SHP77 treated with DMSO at 0.1 percent for 48 hours (cell line): ENCODE results near the gene SLCO1C1.
"Not testable (repeated sequence)": the region's sequence is repeated elsewhere in the genome, so short reads cannot be mapped to it uniquely, and the experiment has no call there.

ENCODE experiments used
- DNase-seq: peaks from one replicate; lab custom pipeline; 2025; lab: John Stamatoyannopoulos, UW

The SLCO1C1 gene, protein sequence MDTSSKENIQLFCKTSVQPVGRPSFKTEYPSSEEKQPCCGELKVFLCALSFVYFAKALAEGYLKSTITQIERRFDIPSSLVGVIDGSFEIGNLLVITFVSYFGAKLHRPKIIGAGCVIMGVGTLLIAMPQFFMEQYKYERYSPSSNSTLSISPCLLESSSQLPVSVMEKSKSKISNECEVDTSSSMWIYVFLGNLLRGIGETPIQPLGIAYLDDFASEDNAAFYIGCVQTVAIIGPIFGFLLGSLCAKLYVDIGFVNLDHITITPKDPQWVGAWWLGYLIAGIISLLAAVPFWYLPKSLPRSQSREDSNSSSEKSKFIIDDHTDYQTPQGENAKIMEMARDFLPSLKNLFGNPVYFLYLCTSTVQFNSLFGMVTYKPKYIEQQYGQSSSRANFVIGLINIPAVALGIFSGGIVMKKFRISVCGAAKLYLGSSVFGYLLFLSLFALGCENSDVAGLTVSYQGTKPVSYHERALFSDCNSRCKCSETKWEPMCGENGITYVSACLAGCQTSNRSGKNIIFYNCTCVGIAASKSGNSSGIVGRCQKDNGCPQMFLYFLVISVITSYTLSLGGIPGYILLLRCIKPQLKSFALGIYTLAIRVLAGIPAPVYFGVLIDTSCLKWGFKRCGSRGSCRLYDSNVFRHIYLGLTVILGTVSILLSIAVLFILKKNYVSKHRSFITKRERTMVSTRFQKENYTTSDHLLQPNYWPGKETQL

DNA sequence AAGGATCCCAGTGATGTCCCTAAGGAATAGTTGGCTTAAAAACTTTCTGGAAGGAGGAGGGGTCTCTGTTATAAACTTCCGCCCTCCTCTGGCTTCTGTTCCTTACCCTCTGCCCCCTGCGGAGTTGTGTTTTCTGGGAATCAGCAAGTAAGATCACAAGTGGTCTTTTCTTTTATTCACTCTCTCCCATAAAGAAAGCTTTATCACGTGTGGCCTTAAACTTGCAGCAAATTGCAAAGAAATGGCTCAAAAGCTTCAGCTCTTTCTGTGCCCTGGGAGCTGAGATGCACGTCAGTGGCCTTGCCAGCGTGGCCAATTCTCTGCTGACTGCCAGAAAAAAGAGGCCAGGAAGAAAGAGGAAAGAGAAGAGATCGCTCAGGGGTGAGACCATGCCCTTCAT, at the start of gene SLCO1C1:
TSS of gene SLCO1C1 (plus strand) at position 101 of the 400 bp plus-strand sequence. CDS start 4,245 bp downstream, outside the sequence.
- DNase-seq = no peak

GRCh38 chr12:20646239-20646827, 48.8 kb upstream of the SLCO1C1 start:
- DNase-seq = no peak

DNA sequence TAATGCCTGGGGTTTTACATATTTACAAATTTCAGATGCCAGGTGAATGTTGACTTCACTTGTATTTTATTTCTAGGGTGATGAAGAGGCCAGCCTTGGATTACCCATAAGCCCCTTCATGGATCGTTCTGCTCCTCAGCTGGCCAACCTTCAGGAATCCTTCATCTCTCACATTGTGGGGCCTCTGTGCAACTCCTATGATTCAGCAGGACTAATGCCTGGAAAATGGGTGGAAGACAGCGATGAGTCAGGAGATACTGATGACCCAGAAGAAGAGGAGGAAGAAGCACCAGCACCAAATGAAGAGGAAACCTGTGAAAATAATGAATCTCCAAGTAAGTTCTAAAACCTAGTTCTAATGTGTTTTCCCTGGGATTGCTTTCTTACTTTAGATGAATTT, 41.3 kb upstream of the SLCO1C1 start:
- DNase-seq = no peak

- no peak for DNase-seq
Observed at GRCh38 chr12:20656600-20656999, 38.5 kb upstream of the SLCO1C1 start.

DNA sequence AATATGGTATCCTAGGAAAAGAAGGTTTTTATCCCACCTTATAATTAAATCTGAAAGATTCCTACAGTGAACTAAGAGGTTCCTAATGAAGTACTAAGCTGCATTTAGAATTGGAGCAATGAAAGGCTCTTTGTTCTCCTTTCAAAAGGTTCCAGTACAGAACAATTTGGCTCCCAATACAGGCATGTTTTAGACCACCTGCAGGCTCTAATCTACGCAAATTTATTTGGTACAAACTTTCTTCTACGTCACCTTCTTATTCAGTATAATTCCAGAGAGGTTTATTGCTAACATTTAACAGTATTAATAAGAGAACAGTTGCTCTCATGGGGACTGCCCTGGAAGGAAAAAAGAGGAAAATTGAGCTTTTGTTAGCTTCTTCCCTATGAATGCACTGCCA, 37.6 kb upstream of the SLCO1C1 start:
- no peak for DNase-seq

DNA sequence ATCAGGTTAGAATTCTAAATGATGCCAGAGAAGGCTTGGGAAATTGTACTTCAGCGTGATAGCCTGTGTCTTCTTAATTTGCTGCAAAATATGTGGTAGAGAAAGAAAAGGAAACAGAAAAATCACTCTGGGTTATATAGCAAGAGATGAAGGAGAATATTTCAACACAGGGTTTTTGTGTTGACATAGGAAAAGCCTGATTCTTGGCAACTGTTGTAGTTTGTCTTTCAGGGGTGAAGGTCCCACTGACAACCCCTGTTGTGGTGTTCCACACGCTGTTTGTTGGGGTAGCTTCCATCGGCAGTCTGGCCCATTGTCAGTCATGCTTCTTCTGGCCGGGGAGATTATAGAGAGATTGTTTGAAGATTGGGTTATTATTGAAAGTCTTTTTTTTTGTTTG, 13.8 kb upstream of the SLCO1C1 start:
- no peak for DNase-seq

- no peak for DNase-seq
Observed at GRCh38 chr12:20696181-20696905, 1.2 kb downstream of the SLCO1C1 start.

DNA sequence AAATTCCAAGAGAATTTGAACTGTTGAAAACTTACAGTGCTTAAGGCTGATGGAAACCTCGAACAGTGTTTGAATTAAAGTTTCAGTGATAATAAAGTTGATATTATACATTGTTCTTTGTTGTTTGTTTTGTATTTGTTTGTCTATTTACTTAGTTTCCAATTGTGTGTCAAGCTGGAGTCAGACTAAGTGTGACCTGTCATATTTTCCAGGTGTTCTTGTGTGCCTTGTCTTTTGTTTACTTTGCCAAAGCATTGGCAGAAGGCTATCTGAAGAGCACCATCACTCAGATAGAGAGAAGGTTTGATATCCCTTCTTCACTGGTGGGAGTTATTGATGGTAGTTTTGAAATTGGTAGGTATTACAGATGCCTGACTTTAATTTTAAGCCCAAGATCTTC, 6.0 kb downstream of the SLCO1C1 start:
- DNase-seq = no peak

DNA sequence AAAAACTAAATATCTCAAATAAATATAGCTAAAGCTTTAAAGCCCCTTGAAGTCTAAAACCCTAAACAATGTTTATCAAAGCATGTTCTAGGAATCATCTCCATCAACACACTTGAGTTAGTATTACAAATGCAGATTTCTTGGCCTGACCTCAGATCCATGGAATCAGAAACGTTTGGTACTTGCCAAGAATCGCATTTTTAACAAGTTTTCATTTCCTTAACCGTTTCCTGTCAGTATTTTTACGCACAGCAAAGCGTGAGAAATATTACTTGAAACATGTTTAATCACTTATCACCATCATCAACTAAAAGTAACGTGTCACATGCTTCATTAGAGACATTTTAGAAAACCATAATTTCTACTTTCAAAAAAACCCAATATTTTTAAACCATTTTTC, 9.7 kb downstream of the SLCO1C1 start:
- no peak for DNase-seq

GRCh38 chr12:20711846-20712245, 16.7 kb downstream of the SLCO1C1 start:
- no peak for DNase-seq

GRCh38 chr12:20716037-20716436, 20.9 kb downstream of the SLCO1C1 start:
- DNase-seq = no peak

GRCh38 chr12:20716985-20717384, 21.9 kb downstream of the SLCO1C1 start:
- no peak for DNase-seq

DNA sequence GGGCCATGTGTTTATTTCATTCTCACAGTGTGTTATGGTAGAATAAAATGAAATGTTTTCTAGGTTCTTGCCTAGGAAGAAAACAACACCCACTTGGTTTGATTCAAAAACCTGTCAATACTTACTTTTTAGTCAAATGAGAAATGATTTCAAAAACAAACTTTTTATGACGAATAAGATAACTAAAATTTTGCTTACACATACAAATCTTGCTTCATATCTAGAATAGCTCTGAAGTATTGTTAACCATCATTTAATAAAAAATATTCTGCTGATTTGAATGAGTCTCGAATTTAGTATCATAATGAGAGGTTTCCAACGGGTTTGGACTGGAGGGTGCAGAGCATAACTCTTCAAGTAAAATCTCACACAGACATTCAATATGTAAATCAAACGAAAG, 23.2 kb downstream of the SLCO1C1 start:
- no peak for DNase-seq

DNA sequence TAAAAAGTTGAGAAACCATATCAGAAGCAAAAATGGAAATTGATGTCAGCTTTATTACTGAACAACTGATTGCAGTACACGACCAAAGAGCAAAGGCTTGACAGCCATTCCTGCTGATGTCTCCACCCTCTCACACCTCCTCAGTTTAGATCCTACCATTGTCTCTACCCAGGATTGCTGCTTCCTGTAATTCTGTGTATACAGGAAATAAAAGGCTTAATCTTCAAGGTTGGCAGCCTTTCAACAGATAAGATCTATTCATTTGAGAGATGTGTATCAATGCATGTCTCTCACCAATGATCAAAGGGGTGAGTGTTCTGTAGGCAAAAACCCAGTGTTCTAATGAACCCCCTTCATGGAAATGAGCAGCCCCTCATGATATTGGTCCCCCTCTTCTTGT, 27.0 kb downstream of the SLCO1C1 start:
- DNase-seq = no peak

GRCh38 chr12:20731274-20731673, 36.1 kb downstream of the SLCO1C1 start:
- no peak for DNase-seq

GRCh38 chr12:20740972-20741371, 45.8 kb downstream of the SLCO1C1 start:
- DNase-seq = no peak

DNA sequence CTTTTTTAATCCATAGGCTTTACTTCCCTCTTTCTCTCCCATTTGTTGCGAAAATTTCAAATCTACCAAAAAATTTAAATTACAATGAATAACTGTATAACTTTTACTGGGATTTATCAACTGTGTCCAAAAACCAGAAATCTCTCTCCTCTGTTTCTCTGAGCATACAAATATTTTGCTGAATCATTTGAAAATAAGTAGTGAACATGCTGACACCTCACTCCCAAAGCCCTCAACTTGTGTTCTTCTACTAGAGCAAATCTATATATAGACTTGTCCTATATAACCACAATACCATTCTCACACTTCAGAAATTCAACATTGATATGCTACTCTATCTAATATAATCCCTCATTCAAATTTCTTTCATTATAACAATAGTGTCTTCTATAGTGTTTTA, 53.1 kb downstream of the SLCO1C1 start:
- DNase-seq = no peak

GRCh38 chr12:20751046-20751445, 55.9 kb downstream of the SLCO1C1 start:
- DNase-seq = no peak

DNA sequence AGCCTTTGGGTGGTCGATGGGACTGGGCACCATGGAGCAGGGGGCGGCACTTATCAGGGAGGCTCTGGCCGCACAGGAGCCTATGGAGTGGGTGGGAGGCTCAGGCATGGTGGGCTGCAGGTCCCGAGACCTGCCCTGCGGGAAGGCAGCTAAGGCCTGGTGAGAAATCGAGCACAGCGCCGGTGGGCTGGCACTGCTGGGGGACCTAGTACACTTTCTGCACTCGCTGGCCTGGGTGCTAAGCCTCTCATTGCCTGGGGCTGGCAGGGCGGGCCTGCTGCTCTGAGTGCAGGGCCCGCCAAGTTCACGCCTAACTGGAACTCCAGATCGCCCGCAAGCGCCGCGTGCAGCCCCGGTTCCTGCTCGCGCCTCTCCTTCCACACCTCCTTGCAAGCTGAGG, 82.3 kb downstream of the SLCO1C1 start:
- no peak for DNase-seq

DNA sequence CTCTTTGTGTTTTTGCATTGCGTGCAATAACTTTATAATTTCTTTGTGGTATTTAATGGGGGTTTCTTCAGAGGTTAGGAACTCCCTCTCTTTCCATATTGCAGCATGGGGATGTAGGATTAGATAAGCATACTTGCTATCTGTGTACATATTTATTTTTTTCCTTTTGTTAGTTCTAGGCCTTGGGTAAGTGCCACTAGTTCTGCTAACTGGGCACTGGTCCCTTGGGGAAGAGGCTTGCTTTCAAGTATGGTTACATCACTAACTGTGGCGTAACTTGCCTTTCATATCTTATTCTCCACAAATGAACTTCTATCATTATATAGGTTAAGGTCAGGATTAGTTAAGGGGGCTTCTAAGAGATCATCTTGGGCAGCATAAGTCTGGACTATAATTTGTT, 83.8 kb downstream of the SLCO1C1 start:
- DNase-seq = no peak

DNA sequence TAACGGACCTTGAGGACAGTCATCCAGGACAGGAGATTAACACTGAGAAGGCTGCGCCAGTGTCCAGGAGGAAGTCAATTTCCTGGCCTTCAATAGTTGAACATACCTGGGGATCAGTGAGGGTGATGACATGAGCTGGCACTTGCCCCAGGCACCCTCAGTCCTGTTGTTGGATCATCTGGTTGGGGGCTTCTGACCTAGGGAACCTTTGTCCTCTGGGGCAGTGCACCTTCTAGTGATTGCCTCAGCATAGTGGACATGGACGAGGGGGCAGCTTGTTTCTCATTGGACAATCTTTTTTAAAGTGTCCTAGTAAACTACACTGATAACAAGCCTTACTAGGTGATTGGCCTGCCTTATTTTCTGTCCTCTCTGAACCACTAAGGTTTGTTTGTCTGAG, 84.8 kb downstream of the SLCO1C1 start:
- not testable (repeated sequence) for DNase-seq

DNA sequence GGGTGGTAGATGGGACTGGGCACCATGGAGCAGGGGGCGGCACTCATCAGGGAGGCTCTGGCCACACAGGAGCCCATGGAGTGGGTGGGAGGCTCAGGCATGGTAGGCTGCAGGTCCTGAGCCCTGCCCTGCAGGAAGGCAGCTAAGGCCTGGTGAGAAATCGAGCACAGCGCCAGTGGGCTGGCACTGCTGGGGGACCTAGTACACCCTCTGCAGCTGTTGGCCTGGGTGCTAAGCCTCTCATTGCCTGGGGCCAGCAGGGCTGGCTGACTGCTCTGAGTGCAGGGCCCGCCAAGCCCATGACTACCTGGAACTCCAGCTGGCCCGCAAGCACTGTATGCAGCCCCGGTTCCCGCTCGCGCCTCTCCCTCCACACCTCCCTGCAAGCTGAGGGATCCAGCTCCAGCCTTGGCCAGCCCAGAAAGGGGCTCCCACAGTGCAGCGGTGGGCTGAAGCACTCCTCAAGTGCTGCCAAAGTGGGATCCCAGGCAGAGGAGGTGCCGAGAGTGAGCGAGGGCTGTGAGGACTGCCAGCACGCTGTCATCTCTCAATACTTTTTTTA, 88.7 kb downstream of the SLCO1C1 start:
- not testable (repeated sequence) for DNase-seq
